H1 (cell line): ENCODE results near the gene NOTCH4. TPM values are rescaled to one million over a fixed set of nuclear protein-coding genes. Genes with fewer than 3 reads are reported as not detected.

Source experiments
- BCL11A ChIP-seq, 2 experiments: IDR thresholded peaks; one replicate each; pipeline ENCODE4 v1.6.1; 2011; ENCODE audit warnings: low read depth in 2 of 2, low read length in 2 of 2, mild to moderate bottlenecking in 2 of 2
- RAD21 ChIP-seq, 2 experiments: IDR thresholded peaks in 1 of 2; conservative IDR thresholded peaks in 1 of 2; 2 replicates each; pipeline ENCODE4 v1.6.1; 2011; ENCODE audit warnings: low read depth in 2 of 2, low read length in 2 of 2, improper control_type of control experiment in 1 of 2, inconsistent platforms in 1 of 2, mild to moderate bottlenecking in 1 of 2, moderate library complexity in 1 of 2
- RNF2 ChIP-seq: fragments of 200-900, 300-1000 bp; sonication (generic); IDR thresholded peaks from 2 replicates; pipeline ENCODE4 v1.7.1; 2016; ENCODE audit warnings: borderline replicate concordance, low read depth, mild to moderate bottlenecking, antibody characterized with exemption, low read length; ENCODE audit not compliant: poor library complexity, severe bottlenecking; ENCODE audit errors: missing control alignments
- SAP30 ChIP-seq: fragments of 300-600 bp; sonication (generic); IDR thresholded peaks from 2 replicates; pipeline ENCODE4 v1.7.1; 2012; ENCODE audit warnings: low read length, moderate library complexity, mild to moderate bottlenecking, inconsistent platforms; ENCODE audit not compliant: insufficient read depth, insufficient replicate concordance
- TBP ChIP-seq: IDR thresholded peaks from 2 replicates; pipeline ENCODE4 v1.6.1; 2011; ENCODE audit warnings: low read depth, low read length, improper control_type of control experiment
- TEAD4 ChIP-seq: IDR thresholded peaks from 2 replicates; pipeline ENCODE4 v1.6.1; 2012; ENCODE audit warnings: low read depth, low read length, inconsistent platforms, mixed read lengths
- YY1 ChIP-seq: IDR thresholded peaks from 2 replicates; pipeline ENCODE4 v1.6.1; 2011; ENCODE audit warnings: low read depth, mild to moderate bottlenecking, low read length
- ZNF274 ChIP-seq: IDR thresholded peaks from 2 replicates; pipeline ENCODE4 v1.7.0; 2012; ENCODE audit warnings: low read length, borderline replicate concordance; ENCODE audit errors: extremely low read depth
- polyA plus RNA-seq, 7 experiments: library from polyadenylated mRNA; depleted of rRNA in 3 of 7; stranded (reverse) in 5 of 7; unstranded in 2 of 7; fragments of >200 nt in 5 of 7; fragments of 200-250 nt in 2 of 7; gene quantifications; 1 replicate in 5 of 7; 2 replicates in 1 of 7; 4 replicates in 1 of 7; pipeline versions ENCODE4 v1.2.1 to v1.2.3, GENCODE V29; 2011 to 2013; ENCODE audit warnings: missing spikeins in 2 of 7, mixed read lengths in 2 of 7
- total RNA-seq: library from RNA; stranded (reverse); fragmentation: NEBNext Ultra II Directional; extraction: Animal tissue kit (Norgen Biotek cat#: 25700); gene quantifications from 2 replicates; pipeline ENCODE4 v1.2.1, GENCODE V29; 2021

The NOTCH4 gene
- total and polyA plus RNA-seq, 2 of the 8 experiments (the other 6 are each of a cell fraction or from before 2014, with no cell fraction given) = 1.9 to 2.8 TPM

DNA sequence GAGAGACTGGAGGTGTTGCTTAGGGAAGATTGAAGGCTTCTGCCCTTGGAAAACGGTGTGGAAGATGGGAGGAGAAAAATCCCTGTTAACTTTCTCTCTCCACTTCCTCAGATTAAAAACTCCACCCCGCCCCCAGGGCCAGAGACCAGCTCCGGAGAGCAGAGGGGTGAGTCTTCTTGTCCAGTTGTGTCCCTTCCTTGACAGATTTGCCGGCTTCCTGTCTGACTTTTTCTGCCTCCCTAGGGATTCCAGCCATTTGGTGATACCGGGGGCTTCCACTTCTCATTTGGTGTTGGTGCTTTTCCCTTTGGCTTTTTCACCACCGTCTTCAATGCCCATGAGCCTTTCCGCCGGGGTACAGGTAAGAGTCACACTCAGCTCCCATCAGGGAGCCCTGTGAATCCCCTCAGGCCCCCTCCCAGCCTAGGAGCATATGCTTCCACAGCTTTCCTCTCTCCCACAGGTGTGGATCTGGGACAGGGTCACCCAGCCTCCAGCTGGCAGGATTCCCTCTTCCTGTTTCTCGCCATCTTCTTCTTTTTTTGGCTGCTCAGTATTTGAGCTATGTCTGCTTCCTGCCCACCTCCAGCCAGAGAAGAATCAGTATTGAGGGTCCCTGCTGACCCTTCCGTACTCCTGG, 44.0 kb downstream of the NOTCH4 start (continued):
- TF ChIP-seq RAD21 (IDR thresholded peaks at IDR 0.05 in 1 of 2, conservative IDR thresholded peaks at IDR 0.05 in 1 of 2; ENCODE audit: low read depth in 2 of 2, low read length in 2 of 2) = no peak
- no peak for TF ChIP-seq BCL11A (IDR thresholded peaks at IDR 0.05; ENCODE audit: low read depth in 2 of 2, low read length in 2 of 2)
- no peak for TF ChIP-seq SAP30
- no peak for TF ChIP-seq YY1
- TF ChIP-seq RNF2 = no peak
- no peak for TF ChIP-seq TBP
- TF ChIP-seq ZNF274 = no peak
- no peak for TF ChIP-seq TEAD4
